Chondrocyte (in vitro differentiated cells): ENCODE results near the gene TRAPPC5. TPM values are rescaled to one million over a fixed set of nuclear protein-coding genes. Genes with fewer than 3 reads are reported as not detected.
A peak's percentile ranks its signal among the peaks of the same experiment; 100 is the strongest.

ENCODE experiments used
- DNase-seq: peaks from one replicate; pipeline ENCODE4 v3.0.0; 2021; ENCODE audit warnings: mixed read lengths, low spot score
- H3K27ac Mint-ChIP-seq: one replicate; pipeline ENCODE4 v1.8.0; 2021; ENCODE audit warnings: mild to moderate bottlenecking, moderate library complexity, mixed read lengths; ENCODE audit not compliant: unreplicated experiment
- H3K27me3 Mint-ChIP-seq: 2 replicates; pipeline ENCODE4 v1.8.0; 2021; ENCODE audit warnings: low read depth, mixed read lengths
- H3K36me3 Mint-ChIP-seq: 2 replicates; pipeline ENCODE4 v1.8.0; 2021; ENCODE audit warnings: low read depth, mixed read lengths
- H3K4me1 Mint-ChIP-seq: 2 replicates; pipeline ENCODE4 v1.8.0; 2021; ENCODE audit warnings: low read depth, mild to moderate bottlenecking, mixed read lengths
- H3K4me3 Mint-ChIP-seq: one replicate; pipeline ENCODE4 v1.8.0; 2021; ENCODE audit warnings: mild to moderate bottlenecking, moderate library complexity, mixed read lengths; ENCODE audit not compliant: unreplicated experiment
- H3K9me3 Mint-ChIP-seq: 2 replicates; pipeline ENCODE4 v1.8.0; 2021; ENCODE audit warnings: low read depth, mixed read lengths
- CTCF ChIP-seq: fragments of 200-600 bp; sonication (generic); IDR thresholded peaks from 2 replicates; pipeline ENCODE4 v1.5.0; 2021; ENCODE audit warnings: antibody characterized with exemption, mild to moderate bottlenecking, moderate library complexity
- total RNA-seq: library from RNA; stranded (reverse); gene quantifications from 3 replicates; pipeline ENCODE4 v1.2.1, GENCODE V29; 2021

Gene TRAPPC5
- total RNA-seq, 1 donor from 2014 or later = 94.3 TPM

- H3K4me3 Mint-ChIP-seq = no peak overlapping the region
- H3K36me3 Mint-ChIP-seq = no peaks in the 10 kb centered on the region
- H3K4me1 Mint-ChIP-seq = no peaks in the 10 kb centered on the region
- H3K9me3 Mint-ChIP-seq = no peaks in the 10 kb centered on the region
- H3K27me3 Mint-ChIP-seq = peaks cover 27% of the 10 kb centered on the region
- no peak for DNase-seq
- TF ChIP-seq CTCF = no peak
- H3K27ac Mint-ChIP-seq = no peak overlapping the region
These were observed 15.6 kb upstream of the TRAPPC5 start for GRCh38 chr19:7665076-7665475.

- Mint-ChIP-seq H3K4me1 (peaks cover 5% of the 10 kb centered on the region), H3K4me3 (no peak within 1 kb of the TSS), H3K27ac (no peak within 1 kb of the TSS), H3K9me3 (peaks cover under 1% of the 10 kb centered on the region), H3K27me3 (peaks cover 38% of the 10 kb centered on the region), H3K36me3 (no peaks in the 10 kb centered on the region)
- DNase-seq = no peak
- no peak for TF ChIP-seq CTCF
These were observed 11.8 kb upstream of the TRAPPC5 start, which contains the start of gene RETN for GRCh38 chr19:7668842-7669241. Gene RETN (plus strand): TSS chr19:7669049. CDS start chr19:7669327, 278 bp downstream.

- Mint-ChIP-seq H3K27ac (no peak overlapping the region), H3K9me3 (peaks cover 4% of the 10 kb centered on the region), H3K27me3 (peaks cover 40% of the 10 kb centered on the region), H3K4me1 (peaks cover 5% of the 10 kb centered on the region), H3K36me3 (no peaks in the 10 kb centered on the region), H3K4me3 (no peak overlapping the region)
- TF ChIP-seq CTCF = no peak
- DNase-seq = no peak
These were observed 11.0 kb upstream of the TRAPPC5 start for GRCh38 chr19:7669641-7670040.

- Mint-ChIP-seq H3K9me3 (peaks cover 4% of the 10 kb centered on the region), H3K36me3 (no peaks in the 10 kb centered on the region), H3K4me1 (peaks cover 5% of the 10 kb centered on the region), H3K4me3 (peak overlapping the region; percentile 64), H3K27ac (no peak overlapping the region), H3K27me3 (peaks cover 40% of the 10 kb centered on the region)
- DNase-seq = no peak
- no peak for TF ChIP-seq CTCF
These were observed 10.4 kb upstream of the TRAPPC5 start for GRCh38 chr19:7670150-7670783.

- H3K27ac Mint-ChIP-seq = no peak overlapping the region
- peaks cover 4% of the 10 kb centered on the region for H3K9me3 Mint-ChIP-seq
- H3K4me1 Mint-ChIP-seq = peaks cover 5% of the 10 kb centered on the region
- peaks cover 40% of the 10 kb centered on the region for H3K27me3 Mint-ChIP-seq
- DNase-seq = no peak
- H3K4me3 Mint-ChIP-seq = no peak overlapping the region
- no peak for TF ChIP-seq CTCF
- H3K36me3 Mint-ChIP-seq = no peaks in the 10 kb centered on the region
These were observed 9.8 kb upstream of the TRAPPC5 start for GRCh38 chr19:7670790-7671189.
